GM18873 (cell line): ENCODE data around the gene DUXB.

Experiments used
- ATAC-seq: cut with Tn5 transposase; IDR thresholded peaks from one replicate; pipeline ENCODE4 v1.9.1; 2021; ENCODE audit warnings: mild to moderate bottlenecking, moderate library complexity, moderate number of reproducible peaks; ENCODE audit not compliant: unreplicated experiment, low FRiP score

Gene DUXB

GRCh38 chr16:75701361-75701760, at the start of gene DUXB:
DUXB (minus strand) TSS chr16:75701461; CDS start chr16:75701418, 43 bp downstream.
- no peak for ATAC-seq

DNA sequence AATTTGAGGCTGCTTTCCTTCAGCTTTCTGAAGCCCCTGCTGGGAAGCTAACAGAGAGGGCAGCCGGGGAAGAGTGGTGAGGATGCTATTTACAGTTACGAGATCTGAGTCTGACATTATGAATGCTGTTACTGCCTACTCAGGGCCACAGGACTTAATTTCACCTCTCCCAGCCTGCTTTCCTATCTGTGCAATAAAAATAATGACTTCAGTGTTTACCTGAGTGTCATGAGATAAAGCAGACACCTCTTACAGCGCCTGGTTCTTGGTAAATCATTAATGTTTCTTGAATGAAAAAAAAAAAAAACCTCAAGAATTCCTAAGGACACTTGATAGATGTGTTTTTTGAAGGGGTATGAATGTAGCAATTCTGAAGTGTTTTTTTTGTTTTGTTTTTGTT, 49.3 kb upstream of the DUXB start:
- ATAC-seq: no peak

- ATAC-seq: no peak
These were observed 45.1 kb upstream of the DUXB start for GRCh38 chr16:75746359-75746758.

DNA sequence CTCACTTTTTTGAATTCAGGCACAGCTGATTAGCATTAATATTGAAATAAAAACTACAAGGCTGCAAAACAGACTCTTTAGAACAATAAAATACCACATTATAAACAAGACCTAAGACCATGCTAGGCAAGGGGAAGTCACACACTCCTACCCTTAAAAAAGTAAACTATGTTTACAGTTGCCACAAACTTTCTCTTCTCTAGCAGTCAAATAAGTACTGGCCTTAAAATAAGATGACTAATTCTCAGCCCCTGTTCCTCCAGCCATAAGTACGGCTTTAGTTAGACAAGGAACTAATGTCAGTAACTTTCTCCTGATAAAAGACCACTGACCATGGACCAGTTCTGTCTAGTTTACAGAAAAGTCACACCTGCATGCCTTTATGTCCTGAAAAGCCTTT, 44.6 kb upstream of the DUXB start:
- ATAC-seq: peak; percentile 46

DNA sequence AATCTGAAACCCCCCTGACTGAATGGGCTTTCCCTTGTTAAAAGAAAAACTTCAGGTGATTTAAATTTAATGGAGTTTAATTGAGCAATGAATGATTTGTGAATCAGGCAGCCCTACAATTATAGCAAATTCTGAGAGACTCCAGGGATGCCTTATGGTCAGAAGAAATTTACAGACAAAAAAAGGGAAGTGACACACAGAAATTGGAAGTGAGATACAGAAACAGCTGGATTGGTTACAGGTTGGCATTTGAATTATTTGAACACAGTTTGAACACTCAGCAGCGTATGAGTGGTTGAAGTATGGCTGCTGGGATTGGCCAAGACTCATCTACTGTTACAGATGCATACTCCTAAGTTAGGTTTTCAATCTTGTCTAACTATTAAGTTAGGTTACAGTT, 44.0 kb upstream of the DUXB start:
- peak; percentile 68 for ATAC-seq

DNA sequence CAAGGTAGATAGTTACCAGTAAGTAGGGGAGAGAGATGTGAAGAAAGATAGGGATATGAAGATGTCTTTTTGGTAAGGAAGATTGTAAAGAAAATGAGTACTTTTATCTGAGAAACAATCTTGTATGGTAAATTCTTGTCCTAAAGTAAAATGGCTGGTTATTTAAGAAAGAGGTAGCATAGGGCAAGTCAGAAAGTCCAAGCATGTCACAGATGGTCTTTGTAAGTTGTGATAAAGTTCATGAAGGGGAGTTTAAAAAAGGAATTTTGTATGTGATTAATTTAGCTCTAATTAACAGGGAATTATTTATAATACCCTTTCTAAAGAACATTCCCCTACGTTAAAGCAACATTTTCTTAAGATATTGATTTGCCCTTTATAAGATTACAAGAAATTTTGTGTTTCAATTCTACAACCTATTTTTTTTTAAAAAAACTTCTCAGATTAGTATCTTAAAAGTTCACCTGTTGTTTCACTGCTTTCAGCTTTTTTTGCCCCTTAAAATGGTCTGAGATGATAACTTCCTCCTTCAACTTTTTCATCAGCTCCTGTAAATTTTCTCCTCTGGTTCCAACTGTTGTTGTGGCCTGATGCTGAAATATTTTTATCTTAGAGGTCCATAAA, 41.3 kb upstream of the DUXB start:
- ATAC-seq: no peak

GRCh38 chr16:75733305-75734211, 32.3 kb upstream of the DUXB start:
- no peak for ATAC-seq

GRCh38 chr16:75732871-75733270, 31.6 kb upstream of the DUXB start:
- ATAC-seq: no peak

- ATAC-seq: no peak
These were observed 26.0 kb upstream of the DUXB start for GRCh38 chr16:75727221-75727620.

DNA sequence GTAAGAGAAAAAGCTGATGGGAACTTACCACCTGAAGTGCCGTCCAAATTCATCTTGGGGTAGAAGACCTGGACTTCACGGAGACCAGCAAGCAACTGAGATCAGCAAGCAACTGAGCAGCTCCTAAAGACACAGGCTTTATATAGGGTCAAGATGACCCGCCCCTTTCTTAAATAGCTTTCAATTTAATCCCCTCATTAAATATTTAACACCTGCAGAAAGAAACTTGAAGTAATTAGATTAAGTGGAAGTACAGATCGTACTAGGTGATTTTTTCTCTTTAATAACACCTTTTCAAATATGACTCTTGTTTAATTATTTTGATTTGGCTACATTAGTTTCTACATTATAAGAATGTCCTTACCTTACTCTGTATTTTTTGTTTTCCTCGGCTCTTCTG, 25.1 kb upstream of the DUXB start, which contains the start of gene CPHXL:
TSS of gene CPHXL (minus strand) at position 101 of the 400 bp plus-strand sequence. CDS start at position 53, 48 bp downstream.
- no peak for ATAC-seq

GRCh38 chr16:75718452-75718851, 17.2 kb upstream of the DUXB start:
- no peak for ATAC-seq

DNA sequence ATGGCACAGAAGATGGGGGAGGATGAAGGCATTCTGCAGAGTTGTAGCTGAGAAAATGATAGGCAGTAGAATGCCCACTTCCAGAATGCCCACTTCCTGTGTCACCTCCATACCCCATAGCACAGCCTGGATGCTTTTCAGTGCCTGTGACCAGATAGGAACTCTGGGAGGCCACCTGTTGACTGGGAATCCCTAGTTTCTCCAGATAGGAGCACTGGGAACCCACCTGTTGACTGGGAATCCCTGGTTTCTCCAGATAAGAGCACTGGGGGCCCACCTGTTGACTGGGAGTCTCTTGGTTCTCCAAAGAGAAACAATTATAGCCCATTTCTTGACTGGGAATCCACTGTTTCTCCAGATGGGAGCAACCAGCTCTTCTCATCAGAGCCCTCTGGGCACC, 13.4 kb upstream of the DUXB start:
- no peak for ATAC-seq

GRCh38 chr16:75710344-75710743, 9.1 kb upstream of the DUXB start:
- no peak for ATAC-seq

DNA sequence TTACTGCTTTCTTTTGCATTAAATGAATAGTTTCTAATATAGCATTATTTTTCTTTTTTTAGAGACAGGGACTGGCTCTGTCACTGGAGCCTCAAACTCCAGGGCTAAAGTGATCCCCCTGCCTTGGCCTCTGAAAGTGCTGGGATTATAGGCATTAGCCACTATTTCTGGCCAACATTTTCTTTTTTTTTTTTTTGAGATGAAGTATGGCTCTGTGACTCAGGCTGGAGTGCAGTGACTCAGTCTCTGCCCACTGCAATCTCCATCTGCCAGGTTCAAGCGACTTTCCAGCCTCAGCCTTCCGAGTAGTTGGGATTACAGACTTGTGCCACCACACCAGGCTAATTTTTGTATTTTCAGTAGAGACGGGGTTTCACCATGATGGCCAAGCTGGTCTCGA, 2.0 kb upstream of the DUXB start:
- no peak for ATAC-seq

DNA sequence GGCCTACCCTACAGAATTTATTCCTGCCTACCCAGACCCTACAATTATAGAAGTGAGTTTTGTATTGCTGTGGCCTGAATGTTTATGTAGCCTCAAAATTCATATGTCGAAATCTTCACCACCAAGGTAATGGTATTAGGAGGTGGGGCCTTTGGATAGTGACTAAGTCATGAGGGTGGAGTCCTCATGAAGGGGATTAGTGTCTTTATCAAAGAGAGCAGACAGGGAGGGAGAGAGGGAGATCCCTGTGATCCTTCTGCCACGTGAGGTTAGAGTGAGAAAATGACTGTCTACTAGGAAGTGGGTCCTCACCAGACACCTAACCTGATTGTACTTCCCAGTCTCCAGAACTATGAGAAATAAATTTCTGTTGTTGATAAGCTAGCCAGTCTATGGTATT, 981 bp upstream of the DUXB start:
- no peak for ATAC-seq

DNA sequence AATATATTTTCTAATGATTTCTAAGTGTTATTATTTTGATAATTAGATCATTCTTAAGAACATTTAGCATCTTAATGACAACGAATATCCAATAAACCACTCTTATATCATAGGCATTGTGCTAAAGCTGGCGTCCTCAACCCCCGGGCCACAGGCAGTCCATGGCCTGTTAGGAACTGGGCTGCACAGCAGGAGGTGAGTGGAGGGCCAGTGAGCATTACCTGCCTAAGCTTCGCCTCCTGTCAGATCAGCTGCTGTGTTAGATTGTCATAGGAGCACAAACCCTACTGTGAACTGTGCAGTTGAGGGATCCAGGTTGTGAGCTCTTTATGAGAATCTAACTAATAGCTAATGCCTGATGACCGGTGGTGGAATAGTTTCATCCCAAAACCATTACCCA, 3.7 kb downstream of the DUXB start:
- ATAC-seq: no peak

DNA sequence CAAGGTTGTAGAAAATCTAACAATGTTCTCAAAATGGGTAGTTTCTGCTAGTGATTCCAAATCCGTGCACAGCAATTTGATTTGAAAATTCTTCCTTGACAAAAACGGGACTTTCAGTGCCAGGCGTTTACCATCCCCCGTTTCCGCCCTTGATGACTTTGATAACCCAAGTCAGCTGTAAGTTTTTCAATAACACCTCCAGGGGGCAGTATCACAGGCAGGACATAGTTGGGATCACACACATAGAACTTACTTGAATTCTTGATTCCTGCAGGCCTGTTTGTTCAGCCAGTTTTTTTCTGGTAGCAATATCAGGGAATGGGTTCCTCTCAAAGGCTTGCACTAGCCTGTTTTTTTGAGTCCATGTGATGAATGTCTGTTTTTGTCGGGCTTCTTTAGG, 5.6 kb downstream of the DUXB start:
- ATAC-seq: no peak

DNA sequence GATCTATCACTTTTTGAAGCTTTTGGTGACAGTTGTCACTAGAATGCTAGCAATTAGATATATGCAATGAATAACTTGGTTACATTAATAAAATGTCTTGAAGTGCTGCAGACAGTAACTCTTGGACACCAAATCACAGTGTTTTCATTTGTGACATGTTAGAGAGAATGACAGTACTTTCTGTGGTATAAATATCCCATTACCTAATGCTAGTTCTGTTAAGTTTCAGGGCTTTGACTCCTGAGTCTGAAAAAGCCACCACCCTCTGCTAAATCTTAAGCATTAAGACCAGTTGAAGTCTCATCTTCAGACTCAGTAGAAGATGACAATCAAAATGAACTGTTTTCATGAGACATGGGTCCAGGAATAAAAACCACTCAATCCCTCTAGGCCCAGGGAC, 13.9 kb downstream of the DUXB start:
- no peak for ATAC-seq

GRCh38 chr16:75682308-75682707, 19.0 kb downstream of the DUXB start:
- ATAC-seq: no peak

DNA sequence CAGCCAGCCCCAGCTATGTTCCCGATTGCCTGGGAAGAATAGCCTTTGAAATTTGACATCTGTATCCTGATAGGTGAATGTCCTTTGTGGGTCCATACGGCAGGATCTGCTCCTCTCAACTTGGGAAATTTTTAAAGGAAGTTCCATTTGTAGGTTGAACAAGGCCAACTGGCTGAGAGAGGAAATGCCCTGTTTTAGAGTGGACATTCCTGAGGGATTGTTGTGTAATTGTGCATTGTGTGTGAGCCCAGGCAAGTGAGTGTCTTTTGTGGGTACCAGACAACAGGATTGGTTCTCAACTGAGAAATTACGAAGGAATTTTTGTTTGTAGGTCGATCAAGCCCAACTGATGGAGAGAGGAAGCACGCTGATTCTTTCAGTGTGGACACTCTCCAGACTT, 21.9 kb downstream of the DUXB start:
- no peak for ATAC-seq

DNA sequence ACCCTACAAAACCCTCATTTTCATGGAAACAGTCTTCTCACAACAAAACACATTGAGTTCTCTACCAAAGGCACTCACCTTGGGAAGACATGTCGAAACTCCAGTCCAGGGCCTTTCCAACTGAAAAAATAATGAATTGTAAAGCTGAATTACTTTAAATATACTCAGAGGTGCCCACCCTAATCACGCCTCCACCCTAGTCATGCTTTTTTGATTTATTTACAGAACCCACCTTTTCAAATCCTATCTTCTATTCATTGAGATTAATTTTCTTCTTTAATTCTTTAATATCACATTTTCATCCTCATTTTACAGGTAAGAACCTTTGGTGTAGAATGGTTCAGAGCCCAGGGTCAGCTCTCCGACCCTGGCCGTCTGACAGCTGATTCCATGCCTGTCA, 24.4 kb downstream of the DUXB start, which contains the start of gene CPHXL2:
TSS of gene CPHXL2 (minus strand) at position 101 of the 400 bp plus-strand sequence. CDS start at position 91, 10 bp downstream.
- no peak for ATAC-seq

DNA sequence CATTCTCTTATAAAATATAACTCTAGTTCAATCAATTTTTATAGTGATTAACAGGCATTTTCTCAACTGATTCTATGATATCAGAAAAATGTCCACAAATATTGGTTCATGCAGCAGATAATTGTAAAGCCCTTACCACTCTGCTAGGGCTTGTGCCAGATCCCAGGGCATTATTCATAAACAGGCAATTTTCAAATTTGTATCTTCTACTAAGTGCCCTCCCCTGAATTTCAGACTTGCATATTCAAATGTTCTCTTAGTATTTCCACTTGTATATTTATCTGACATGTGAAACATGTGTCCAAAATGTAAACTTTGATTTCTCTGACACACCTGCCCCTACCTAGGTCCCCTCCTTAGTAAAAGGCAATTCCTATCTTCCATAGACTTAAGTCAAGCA, 33.8 kb downstream of the DUXB start:
- no peak for ATAC-seq
